ENCODE measurements around the gene LIMS2.

LIMS2 gene

DNA sequence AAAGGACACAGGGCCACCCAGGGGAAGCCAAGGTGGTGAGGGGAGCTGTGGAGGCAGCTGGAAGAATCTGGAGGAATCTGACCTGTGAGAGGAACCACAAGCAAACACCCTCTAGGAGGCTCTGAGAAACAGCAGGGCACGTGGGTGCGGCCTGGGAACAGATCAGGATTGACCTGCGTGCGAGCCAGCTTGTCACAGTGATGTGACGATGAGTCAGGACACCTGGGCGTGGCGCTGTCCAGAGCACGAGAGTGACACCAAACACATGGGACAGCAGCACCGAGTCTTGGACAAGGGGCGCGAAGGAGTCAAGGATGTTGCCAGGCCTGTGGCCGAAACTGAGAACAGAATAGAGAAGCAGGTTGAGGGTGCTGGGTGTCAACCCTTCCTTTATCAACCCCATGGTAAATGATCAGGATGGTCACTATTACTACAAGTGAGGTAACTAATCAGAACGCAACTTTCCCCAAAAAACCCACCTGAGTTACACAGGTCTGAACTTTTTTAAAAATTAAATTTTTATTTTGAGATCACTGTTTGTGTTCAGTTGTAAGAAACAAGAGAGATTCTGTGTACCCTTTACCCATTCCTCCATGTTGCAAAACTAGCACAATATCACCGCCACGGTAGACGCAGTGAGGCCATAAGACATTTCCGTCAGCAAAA is 25.3 kb upstream of the LIMS2 start:
- DNase-seq: no peak

DNA sequence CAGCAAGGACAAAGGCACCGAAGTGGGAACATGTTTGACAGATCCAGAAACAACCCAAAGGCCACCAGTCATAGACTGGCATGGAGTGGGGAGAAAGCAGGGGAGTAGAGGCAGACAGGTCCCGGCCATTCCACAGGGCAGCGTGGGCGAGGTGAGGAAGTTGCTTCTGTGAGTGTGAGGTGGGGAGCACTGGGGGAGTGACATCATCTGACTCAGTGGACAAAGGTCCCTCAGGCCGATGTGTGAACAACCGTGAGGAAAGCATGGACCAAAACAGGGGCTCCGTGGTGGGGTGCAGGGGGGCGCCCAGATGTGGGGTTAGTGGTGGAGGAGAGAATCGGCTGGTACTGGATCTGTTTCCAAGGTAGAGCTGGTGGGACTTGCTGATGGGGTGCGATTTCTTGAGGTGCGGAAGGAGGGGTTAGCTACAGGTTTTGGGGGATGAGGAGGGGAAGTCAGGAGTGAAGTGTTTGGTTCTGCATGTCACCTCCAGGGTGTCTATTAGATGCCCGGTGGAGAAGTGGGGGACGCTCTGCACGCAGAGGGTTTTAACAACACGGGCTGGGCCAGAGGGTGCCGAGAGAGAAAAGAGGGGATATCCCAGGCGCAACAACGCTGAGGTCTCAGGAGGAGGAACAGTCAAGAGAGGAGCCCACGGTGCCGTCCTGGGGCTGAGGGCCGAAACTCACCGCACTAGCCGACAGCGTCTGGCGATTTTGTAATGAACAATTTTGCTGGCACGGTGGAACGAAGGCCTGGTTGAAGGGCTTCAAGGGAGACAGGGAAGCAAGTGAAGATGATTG is 23.4 kb upstream of the LIMS2 start:
- DNase-seq: no peak

DNA sequence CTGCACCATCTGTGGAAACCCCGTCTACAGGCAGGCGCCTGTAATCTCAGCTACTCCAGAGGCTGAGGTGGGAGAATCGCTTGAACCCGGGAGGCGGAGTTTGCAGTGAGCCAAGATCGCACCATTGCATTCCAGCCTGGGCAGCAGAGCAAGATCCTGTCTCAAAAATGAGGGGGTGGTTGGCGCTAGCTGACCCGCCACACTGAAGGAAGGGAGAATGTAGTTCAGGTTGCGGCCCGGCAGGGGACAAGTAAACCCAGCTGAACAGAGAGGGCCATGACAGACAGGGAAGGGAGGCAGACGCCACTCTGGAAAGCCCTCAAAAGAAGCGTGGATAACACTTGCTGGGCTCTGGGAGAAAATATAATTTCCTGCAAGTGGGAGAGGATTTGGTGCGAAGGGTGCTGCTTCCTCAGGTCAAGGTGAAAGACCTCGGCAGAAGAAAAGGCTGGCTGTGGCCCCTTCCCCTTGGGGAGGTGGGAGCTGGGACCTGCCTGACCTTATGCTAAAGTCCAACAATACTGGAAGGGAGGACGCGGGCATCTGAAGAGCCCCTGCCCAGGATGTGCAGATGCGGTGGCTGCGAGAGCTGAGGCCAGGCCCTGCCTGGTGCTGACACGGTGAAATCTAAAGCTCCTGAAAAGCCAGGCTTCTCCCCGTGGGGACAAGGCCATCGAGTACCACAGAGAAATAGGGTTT is 22.3 kb upstream of the LIMS2 start:
- DNase-seq: no peak

DNA sequence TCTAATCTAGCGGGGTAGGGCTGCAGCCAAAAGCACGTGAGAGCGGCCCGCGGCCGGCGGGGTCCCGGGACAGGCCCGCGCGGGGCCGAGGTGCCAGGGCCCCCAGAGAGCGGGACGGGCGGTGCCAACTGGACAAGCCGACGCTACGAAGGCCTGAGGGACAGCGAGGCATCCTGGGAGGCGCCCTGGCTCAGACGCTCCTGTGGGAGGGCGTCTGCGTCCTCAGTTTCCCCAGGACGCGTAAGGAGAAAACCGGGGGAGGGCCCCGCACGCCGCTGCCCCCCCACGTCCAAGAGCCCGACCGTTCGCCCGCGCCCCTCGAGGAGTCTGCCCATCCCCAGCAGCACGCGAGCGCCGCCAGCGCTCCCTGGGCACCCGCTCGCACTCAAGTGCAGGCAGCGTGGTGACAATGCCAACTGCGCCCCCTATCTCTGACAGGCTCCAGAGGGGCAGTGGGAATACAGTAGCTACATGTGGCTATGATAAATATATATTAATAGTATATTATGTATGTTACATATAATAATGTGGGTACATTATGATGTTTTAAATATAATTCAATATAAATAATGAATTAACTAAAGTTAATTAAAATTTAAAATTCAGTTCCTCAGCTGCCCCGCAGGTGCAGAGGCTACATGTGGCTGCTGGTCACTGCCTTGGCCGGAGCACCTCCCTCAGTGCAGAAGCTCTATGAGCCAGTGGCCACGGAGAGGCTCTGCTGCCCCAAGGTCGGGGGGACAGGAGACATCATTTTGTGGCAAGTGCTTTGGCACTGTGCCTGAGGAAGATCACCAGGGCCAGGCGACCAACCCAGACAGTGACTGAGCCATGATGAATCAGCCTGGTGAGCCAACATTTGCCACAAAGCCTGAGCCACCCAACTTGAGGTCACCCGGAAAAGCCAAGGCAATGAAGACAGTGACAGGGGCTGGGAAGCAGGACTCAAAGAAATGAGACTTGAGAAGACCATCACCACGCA is 20.5 kb upstream of the LIMS2 start:
- no peak for DNase-seq

DNA sequence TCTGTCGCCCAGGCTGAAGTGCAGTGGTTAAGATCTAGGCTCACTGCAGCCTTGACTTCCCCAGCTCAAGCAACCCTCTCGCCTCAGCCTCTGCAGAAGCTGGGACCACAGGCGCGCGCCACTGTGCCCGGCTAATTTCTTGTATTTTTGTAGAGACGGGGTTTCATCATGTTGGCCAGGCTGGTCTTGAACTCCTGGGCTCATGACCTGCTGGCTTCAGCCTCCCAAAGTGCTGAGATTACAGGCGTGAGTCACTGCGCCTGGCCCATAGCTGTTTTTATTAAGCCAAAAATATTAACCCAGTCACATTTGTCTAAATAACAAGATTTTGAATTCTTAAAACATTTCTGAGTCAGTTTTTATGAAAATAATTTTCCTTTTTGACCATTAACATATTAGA is 19.7 kb upstream of the LIMS2 start:
- no peak for DNase-seq

DNA sequence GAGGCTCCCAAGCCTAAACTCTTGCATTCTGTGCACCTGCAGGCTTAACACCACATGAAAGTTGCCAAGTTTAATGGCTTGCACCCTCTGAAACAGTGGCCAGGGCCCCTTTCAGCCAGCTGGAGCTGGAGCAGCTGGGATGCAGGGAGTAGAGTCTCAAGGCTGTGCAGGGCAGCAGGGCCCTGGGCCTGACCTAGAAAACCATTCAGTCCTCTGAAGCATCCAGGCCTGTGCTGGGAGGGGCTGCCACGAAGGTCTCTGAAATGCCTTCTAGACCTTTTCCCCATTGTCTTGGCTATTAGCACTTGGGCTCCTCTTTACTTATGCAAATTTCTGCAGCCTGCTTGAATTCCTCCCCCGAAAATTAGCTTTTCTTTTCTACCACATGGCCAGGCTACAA is 15.4 kb upstream of the LIMS2 start:
- DNase-seq: no peak

DNA sequence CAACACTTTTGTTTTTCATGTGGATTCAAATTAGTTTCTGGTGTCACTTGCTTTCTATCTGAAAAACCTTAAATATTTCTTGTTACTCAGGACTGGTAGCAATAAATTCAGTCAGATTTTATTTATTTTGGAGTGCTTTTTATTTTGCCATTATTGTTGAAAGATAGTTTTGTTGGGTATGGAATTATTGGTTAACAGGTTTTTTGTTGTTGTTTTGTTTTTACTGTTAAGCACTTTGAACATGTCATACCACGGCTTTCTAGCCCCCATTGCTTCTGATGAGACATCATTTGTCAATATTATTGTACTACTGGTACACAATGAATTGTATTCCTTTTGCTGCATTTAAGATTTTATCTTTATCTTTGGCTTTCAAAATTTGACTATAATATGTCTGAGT is 13.1 kb upstream of the LIMS2 start:
- DNase-seq: no peak

DNA sequence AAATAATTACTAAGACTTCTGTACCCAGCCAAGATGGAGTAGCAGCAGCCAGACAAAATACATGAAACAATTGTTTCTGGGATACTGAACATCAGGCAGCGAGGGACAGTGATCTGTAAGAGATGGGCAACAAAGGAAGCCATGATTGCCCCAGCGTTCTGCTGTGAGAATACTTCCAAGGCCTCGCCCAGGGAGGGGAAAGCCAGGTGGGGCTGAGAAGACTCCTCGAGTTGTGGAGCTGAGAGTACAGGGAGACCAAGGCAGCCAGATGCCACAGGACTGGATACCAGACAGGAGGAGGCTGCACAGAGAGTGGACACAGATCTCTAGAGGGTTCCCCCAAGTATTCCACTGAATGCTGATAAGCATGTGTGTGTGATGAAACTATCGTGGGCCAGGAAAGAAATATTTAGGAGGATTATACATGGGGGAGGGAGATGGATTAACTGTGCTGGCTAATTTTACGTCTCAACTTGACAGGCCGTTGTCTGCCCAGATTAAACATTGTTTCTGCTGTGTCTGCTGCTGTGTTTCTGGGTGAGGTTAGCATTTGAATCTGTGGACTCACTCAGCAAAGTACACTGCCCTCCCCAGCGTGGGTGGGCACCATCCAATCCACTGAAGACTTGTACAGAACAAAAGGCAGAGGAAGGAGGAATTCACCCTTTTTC is 10.2 kb upstream of the LIMS2 start:
- DNase-seq: no peak

DNA sequence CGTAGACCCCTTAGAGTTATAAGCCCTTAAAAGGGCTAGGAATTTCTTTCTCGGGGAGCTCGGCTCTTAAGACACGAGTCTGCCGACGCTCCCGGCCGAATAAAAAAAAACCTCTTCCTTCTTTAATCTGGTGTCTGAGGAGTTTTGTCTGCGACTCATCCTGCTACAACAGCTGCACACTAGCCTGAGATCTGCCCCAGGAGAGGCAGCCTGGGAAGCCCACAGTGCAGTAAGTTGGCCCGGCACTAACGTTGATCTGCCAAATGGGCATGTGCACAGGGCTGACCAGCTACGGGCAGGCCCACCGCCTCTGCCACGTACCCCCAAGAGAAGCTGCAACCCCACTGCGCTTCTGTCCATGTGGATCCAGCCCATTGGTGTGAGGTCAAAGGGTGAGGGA is 8.4 kb upstream of the LIMS2 start:
- no peak for DNase-seq

DNA sequence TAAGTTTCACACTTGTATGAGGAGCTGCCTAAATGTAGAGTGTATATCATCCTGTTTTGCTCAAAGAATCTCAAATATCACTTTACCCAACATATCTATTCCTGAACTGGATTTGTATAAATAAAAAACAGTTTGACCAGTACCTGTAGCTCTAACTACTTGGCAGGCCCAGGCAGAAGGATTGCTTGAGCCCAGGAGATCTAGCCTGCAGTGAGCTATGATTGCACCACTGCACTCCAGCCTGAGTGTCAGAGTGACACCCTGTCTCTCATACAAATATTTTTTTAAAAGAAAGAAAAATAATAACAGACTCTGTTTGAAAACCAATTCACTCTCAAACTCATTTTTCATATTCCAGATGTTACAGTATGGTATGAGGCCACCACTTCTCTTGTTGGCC is 7.7 kb upstream of the LIMS2 start:
- no peak for DNase-seq

DNA sequence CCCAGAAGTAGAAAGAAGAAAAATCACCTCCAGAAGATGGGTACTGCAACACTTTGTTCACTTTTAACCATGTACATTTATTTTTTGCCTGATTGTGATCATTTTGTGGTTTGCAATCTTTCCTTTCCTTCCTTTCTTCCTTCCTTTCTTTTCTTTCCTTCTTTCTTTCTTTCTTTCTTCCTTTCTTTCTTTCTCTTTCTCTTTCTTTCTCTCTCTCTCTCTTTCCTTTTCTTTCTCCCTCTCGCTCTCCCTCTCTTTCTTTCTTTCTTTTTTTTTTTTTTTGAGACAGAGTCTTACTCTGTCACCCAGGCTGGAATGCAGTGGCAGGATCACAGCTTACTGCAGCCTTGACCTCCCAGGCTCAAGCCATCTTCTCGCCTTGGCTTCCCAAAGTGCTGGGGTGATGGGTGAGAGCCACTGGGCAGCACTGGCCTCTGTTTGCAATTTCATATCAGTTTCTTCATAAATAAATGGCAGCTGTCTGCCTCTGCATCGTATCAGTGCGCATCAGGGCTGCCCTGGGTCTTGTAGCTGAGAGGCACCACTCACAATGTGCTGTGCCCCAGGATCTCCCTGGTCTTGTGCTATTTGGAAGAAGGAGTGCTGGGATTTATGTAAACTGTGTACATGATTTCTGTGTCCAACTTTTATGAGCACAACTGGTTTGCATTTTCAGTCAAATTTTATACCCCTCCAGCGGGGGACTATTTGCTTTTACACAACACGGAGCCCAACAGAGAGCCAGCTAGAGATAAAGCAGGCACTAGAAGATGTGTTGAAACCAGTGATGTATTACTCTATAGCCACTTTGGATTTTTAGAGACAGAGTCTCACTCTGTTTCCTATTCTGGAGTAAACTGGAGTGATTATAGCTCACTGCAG is 6.9 kb upstream of the LIMS2 start:
- DNase-seq: no peak

DNA sequence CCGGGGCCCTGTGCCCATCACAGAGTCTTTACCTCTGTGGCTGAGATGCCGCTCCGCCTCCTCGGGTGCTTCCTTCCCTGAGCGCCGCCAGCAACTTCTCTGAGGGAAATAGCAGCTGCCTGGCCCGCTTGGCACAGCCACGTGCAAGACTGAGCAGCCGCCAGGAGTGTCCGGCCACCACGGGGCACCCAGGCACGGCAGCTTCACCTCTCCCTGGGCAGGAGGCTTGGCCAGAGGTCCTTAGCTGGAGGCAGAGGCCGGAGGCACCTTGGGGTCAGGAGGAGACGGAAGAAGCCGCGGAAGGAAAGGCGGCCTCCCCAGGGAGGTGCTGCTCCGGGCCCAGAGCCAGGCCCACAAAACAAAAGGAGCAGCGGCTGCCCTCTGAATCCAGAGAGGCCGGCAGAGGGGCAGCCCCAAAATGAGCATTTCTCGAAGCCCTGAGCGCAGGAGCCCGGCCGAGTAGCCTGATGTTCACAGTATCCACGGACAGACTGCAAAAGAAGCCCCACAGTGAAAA is 6.0 kb upstream of the LIMS2 start:
- no peak for DNase-seq

DNA sequence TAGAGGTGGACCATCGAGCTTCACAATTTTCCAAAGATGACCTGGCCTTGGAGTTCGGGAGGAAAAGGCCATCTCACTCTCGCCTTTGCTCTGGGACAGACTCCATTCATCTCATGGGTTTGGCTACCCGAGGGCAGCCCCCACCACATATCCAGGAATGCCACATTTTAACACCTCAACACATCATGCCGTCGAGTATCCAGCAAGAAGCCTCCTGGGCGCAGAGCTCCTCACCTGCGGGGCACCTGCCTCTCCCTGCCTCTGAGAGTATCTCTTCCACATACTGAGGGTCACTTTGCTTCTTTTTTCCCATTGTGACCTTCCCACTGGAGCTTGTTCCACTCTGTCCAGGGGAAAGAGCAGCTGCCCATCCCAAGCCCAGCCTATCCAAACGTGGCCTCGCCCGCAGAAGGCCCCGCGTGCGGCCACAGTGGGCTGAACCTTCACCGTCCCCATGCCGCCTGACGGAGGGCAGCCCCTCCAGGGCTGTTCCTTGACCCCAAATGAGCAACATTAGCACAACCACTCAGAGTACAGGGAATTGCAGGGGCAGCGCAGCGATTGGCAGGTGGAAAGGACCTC is 5.5 kb upstream of the LIMS2 start:
- DNase-seq: no peak

DNA sequence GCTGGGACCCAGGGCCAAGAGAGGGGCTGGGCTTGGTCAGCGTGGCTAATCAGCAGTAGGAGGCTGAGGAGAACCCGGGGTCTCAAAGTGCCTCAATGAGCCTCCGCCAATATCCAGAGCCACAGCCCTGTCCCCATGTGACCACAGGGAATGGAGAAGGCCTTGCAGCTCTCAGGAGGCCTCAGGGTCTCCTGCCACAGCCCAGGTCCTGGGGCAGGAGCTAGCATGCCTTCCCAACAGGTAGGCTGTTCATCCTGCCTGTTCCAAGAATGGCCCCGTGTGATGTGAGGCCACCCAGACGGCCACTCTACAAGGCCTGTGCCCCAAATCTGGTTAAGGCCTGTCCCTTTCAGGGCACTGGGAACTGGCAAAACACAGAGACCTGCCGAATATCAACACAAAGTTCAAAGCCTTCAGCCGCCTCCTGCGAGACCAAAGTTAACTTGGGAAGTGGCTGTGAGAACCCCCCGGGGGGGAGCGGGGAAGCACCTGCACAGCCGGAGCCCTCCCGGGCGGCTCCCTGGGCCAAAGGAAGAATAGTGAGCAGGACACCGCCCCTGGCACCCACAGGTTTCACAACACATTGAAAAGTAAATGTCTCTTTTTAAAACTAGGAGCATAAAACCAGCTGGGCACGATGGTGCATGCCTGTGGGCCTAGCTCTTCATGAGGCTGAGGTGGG is 4.5 kb upstream of the LIMS2 start:
- DNase-seq: no peak

DNA sequence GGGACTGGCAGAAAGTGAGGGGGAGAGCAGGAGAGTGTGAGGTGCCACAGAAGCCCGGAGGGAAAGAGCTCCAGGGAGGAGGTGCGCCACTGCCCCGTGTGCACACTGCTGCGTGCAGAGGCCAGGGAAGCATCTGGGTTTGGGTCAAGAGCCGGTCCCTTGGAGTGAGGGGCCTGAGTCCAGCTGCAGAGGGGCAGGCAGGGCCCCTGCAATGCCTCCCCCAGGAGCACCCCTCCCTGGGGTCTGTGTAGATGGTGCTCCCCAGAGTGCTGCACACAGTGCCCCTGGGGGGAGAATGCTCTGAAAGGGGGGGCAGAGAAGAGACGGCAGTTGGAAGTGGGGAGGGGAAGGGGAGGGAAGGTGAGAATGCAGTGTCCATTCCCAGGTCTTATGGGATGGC is 3.7 kb upstream of the LIMS2 start:
- no peak for DNase-seq

DNA sequence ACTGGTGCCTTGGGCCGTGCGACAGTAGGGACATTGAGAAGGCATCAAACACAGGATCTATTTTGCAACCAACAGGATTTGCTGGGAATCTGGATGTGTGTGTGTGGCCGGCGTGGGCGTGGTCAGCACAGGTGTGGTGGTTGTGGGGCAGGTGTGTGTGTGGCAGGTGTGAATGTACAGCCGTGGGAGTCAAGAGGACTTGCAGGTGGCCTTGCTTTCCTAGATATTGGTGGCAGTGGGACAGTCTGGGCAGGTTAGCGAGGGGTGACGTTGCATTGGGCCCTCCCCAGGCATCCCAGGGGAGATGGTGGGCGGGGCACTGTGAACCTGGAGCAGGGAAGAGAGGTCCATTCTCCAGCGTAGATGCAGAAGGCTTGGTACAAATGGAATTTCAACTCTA is 3.2 kb upstream of the LIMS2 start:
- no peak for DNase-seq

DNA sequence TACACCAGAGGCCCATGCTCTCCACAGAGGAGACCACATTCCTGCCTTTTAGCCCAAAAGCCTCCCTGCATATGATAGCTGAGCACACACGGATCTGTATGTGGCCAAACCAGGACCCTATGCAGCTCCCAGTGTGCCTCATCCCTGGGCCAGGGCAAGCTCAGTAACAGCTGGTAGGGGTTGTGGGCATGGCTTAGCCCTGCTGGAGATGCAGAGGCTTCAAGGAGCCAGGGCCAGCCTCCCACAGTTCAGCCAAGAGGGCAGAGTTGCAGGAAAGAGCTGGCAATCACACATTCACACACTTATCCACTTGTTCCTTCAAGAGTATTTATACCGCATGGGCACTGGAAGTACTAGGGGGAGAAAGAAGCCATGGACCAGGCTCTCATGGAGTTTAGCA is 1.6 kb upstream of the LIMS2 start:
- DNase-seq: no peak

DNA sequence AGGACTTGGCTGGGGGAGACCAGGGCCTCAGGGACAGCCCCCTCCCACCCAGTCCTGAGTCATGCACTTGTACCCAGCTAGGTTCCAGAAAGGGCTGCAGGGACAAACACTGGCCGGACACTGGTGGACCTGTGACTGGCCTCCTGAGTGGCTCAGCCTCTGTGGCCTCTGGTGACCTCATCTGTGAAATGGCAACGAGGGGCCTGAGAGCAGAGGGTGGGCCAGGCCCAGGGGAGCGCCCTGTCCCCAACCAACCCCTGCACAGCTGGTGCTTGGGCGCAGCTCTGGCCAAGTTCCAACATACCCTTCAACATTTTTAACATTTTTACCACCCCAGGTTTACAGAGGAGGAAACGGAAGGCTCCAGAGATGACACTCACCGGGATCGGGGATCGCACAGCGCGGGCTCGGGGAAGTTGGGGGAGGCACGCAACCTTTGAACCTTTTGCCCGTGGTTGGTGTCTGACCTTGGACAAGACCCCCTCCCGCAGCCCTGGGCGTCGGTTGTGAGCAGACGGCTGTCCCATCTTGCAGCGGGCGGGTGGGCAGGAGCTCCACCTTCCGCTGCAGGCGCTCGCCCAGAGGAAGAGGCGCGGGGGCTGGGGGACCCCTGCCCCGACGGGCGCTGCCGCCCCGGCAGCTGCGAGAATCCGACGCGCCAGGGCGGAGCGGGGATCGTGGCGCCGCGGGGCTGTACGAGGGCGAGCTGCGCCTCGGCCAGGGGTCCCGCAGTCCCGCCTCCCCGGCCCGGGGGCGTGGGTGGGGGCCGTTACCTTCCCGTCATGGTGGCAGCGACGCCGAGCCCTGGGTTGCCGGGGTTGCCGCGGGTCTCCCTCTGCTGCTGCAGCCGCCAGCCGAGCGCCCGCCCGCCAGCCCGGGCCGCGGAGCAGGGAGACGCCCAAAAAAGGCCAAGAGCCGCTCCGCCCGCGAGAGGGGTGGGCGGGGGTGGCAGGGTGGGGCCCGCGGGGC is 805 bp downstream of the LIMS2 start:
- peak; percentile 53 for DNase-seq
